KMS-11 (cell line): ENCODE measurements around the gene DNASE1L1.
"Not testable (repeated sequence)": the region's sequence is repeated elsewhere in the genome, so short reads cannot be mapped to it uniquely, and the experiment has no call there.

Experiments used
- H2AFZ ChIP-seq: fragments of 200-600 bp; sonication (generic); 2 replicates; pipeline ENCODE4 v1.6.1; 2016; ENCODE audit warnings: antibody characterized with exemption, mixed run types, low read depth
- H3K27ac ChIP-seq: fragments of 200-600 bp; sonication (generic); 2 replicates; pipeline ENCODE4 v1.6.1; 2016; ENCODE audit warnings: mild to moderate bottlenecking, mixed run types
- H3K27me3 ChIP-seq: fragments of 200-600 bp; sonication (generic); 2 replicates; pipeline ENCODE4 v1.6.1; 2017; ENCODE audit warnings: mild to moderate bottlenecking, low read depth, mixed run types, moderate library complexity; ENCODE audit not compliant: insufficient read depth
- H3K36me3 ChIP-seq: fragments of 200-600 bp; sonication (generic); 2 replicates; pipeline ENCODE4 v1.6.1; 2017; ENCODE audit warnings: mild to moderate bottlenecking, mixed run types; ENCODE audit not compliant: insufficient read depth
- H3K4me1 ChIP-seq: fragments of 200-600 bp; sonication (generic); 2 replicates; pipeline ENCODE4 v1.6.1; 2016; ENCODE audit warnings: mild to moderate bottlenecking, low read depth, mixed run types; ENCODE audit not compliant: poor library complexity, severe bottlenecking
- H3K4me2 ChIP-seq: fragments of 200-600 bp; sonication (generic); 2 replicates; pipeline ENCODE4 v1.7.0; 2016; ENCODE audit warnings: mild to moderate bottlenecking, mixed run types
- H3K4me3 ChIP-seq: fragments of 200-600 bp; sonication (generic); IDR thresholded peaks from 2 replicates; pipeline ENCODE4 v1.6.1; 2017; ENCODE audit warnings: low read depth, low read length, mixed read lengths; ENCODE audit not compliant: insufficient read depth
- H3K79me2 ChIP-seq: fragments of 200-600 bp; sonication (generic); 2 replicates; pipeline ENCODE4 v1.6.1; 2016; ENCODE audit warnings: low read depth, mixed run types; ENCODE audit not compliant: insufficient read depth
- H3K9ac ChIP-seq: fragments of 200-600 bp; sonication (generic); 2 replicates; pipeline ENCODE4 v1.6.1; 2016; ENCODE audit warnings: mild to moderate bottlenecking, mixed run types
- H4K20me1 ChIP-seq: fragments of 200-600 bp; sonication (generic); 2 replicates; pipeline ENCODE4 v1.6.1; 2016; ENCODE audit warnings: mild to moderate bottlenecking, mixed run types; ENCODE audit not compliant: insufficient read depth
- CTCF ChIP-seq: fragments of 200-600 bp; sonication (generic); conservative IDR thresholded peaks from 2 replicates; pipeline ENCODE4 v1.6.1; 2017; ENCODE audit warnings: low read depth, mild to moderate bottlenecking, antibody characterized with exemption, low read length, moderate library complexity, mixed read lengths

The DNASE1L1 gene

GRCh38 chrX:154396973-154397887 lies 11.8 kb downstream of the DNASE1L1 start:
- Histone ChIP-seq H3K27me3 (no peaks in the 10 kb centered on the region), H3K36me3 (0 out of 2 replicates have a peak, but pooled peaks cover 7% of the 10 kb centered on the region), H3K79me2 (peaks cover 21% of the 10 kb centered on the region), H3K4me3 (no peak overlapping the region), H3K27ac (peak overlapping the region; percentile 99), H4K20me1 (no peaks in the 10 kb centered on the region), H3K4me1 (peaks cover 4% of the 10 kb centered on the region), H3K9ac (peak overlapping the region; percentile 100), H2AFZ (peak overlapping the region; percentile 52; the same call in 1 of the 2 replicates), H3K4me2 (peak overlapping the region; percentile 50; the same call in 1 of the 2 replicates)
- no peak for TF ChIP-seq CTCF

- H3K4me2 ChIP-seq, H3K36me3 ChIP-seq, H2AFZ ChIP-seq, H3K27me3 ChIP-seq, H4K20me1 ChIP-seq, H3K9ac ChIP-seq, H3K4me3 ChIP-seq, H3K27ac ChIP-seq, H3K4me1 ChIP-seq: not testable (repeated sequence)
- H3K79me2 ChIP-seq = peaks cover 21% of the 10 kb centered on the region
Observed at GRCh38 chrX:154396363-154396762, 12.7 kb downstream of the DNASE1L1 start.

GRCh38 chrX:154389812-154390747 lies 19.0 kb downstream of the DNASE1L1 start:
- not testable (repeated sequence) for H2AFZ ChIP-seq, H3K27me3 ChIP-seq, H3K36me3 ChIP-seq, H3K4me2 ChIP-seq, H3K79me2 ChIP-seq, H3K4me1 ChIP-seq, H3K9ac ChIP-seq, H3K27ac ChIP-seq, H3K4me3 ChIP-seq, H4K20me1 ChIP-seq

- not testable (repeated sequence) for H4K20me1 ChIP-seq, H3K27me3 ChIP-seq, H3K36me3 ChIP-seq, H3K79me2 ChIP-seq, H3K27ac ChIP-seq, H3K9ac ChIP-seq, H3K4me3 ChIP-seq, H2AFZ ChIP-seq, H3K4me1 ChIP-seq, H3K4me2 ChIP-seq
Observed at GRCh38 chrX:154388649-154389048, 20.4 kb downstream of the DNASE1L1 start.

GRCh38 chrX:154388094-154388493 lies 21.0 kb downstream of the DNASE1L1 start:
- H3K9ac ChIP-seq, H3K27me3 ChIP-seq, H3K36me3 ChIP-seq, H2AFZ ChIP-seq, H3K4me3 ChIP-seq, H3K27ac ChIP-seq, H3K79me2 ChIP-seq, H3K4me2 ChIP-seq, H4K20me1 ChIP-seq, H3K4me1 ChIP-seq: not testable (repeated sequence)

- no peaks in the 10 kb centered on the region for H4K20me1 ChIP-seq
- no peak overlapping the region for H3K4me2 ChIP-seq
- H3K79me2 ChIP-seq = peaks cover 7% of the 10 kb centered on the region; the same call in 1 of the 2 replicates
- peaks cover 5% of the 10 kb centered on the region for H3K4me1 ChIP-seq
- TF ChIP-seq CTCF = no peak
- no peak overlapping the region for H2AFZ ChIP-seq
- no peak overlapping the region for H3K4me3 ChIP-seq
- H3K27ac ChIP-seq = no peak overlapping the region
- no peaks in the 10 kb centered on the region for H3K27me3 ChIP-seq
- no peaks in the 10 kb centered on the region for H3K36me3 ChIP-seq
- no peak overlapping the region for H3K9ac ChIP-seq
Observed at GRCh38 chrX:154384284-154384892, 24.7 kb downstream of the DNASE1L1 start.
